Colonic mucosa (tissue), 4 donors: Measurements from ENCODE around the gene SHISA6. TPM values are rescaled to one million over a fixed set of nuclear protein-coding genes. Genes with fewer than 3 reads are reported as not detected.

ENCODE experiments used
- DNase-seq: peaks from one replicate; pipeline ENCODE4 v3.0.0-alpha.2; 2020
- H3K27ac ChIP-seq: fragments of 200-600 bp; one replicate; pipeline ENCODE4 v1.8.0; 2021
- H3K27me3 ChIP-seq: fragments of 200-600 bp; one replicate; pipeline ENCODE4 v1.8.0; 2021
- H3K36me3 ChIP-seq: fragments of 200-600 bp; one replicate; pipeline ENCODE4 v1.8.0; 2021
- H3K4me1 ChIP-seq: fragments of 200-600 bp; one replicate; pipeline ENCODE4 v1.8.0; 2021; ENCODE audit warnings: mild to moderate bottlenecking
- H3K4me3 ChIP-seq: fragments of 200-600 bp; one replicate; pipeline ENCODE4 v1.8.0; 2021
- H3K9ac ChIP-seq, 2 donors: one replicate each; pipeline ENCODE4 v1.7.0; 2013; ENCODE audit warnings: control low read depth in 2 of 2, low read depth in 2 of 2, low read length in 2 of 2
- H3K9me3 ChIP-seq: fragments of 200-600 bp; one replicate; pipeline ENCODE4 v1.8.0; 2021
- intact Hi-C: fragments of 100-400 bp; cut with DNase I; formaldehyde crosslinking; loops from one replicate; pipeline ENCODE4 v1.14.1; 2022
- total RNA-seq, 2 donors: library from RNA; stranded (reverse); fragmentation: NEBNext Ultra II Directional in 1 of 2; extraction: Animal tissue kit (Norgen Biotek cat#: 25700) in 1 of 2; gene quantifications; one replicate each; pipeline ENCODE4 v1.2.1, GENCODE V29; 2021
- TF ChIP-seq, protein P1 (sequence below): fragments of 200-600 bp; IDR thresholded peaks from one replicate; pipeline ENCODE4 v1.8.0; 2022; ENCODE audit warnings: antibody characterized with exemption, mild to moderate bottlenecking
- donor health status: healthy.
- donor health status: DM: no; HTN: no; CAD: no.
- donor health status: DM: no; HTN: no; CAD: no.

The SHISA6 gene
- total RNA-seq, 2 donors from 2014 or later: 0.45 to 0.59 TPM

DNA sequence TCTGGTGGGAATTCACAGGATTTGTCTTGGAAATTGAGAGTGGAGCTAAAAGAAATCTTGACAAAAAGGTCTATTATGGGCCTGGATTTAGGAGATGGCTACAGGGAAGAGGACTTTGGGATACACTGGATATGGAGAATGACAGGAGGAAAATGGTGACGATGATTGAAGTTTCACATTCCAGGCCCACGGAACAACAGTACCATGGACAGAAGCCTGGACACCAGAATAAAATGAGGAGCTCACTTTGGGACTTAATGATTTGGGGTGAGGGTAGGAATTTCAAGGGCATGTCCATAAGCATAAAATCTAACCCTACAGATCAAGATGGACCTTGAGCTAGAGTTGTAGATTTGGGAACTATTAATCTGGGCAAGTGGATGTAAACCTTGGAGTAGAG, 309.4 kb downstream of the SHISA6 start:
- DNase-seq: no peak
- intact Hi-C loops: no loop called here
- no peak overlapping the region for H3K4me3 ChIP-seq
- no peak overlapping the region for H3K27ac ChIP-seq
- H3K9me3 ChIP-seq: no peaks in the 10 kb centered on the region
- no peaks in the 10 kb centered on the region for H3K36me3 ChIP-seq
- no peaks in the 10 kb centered on the region for H3K4me1 ChIP-seq
- TF ChIP-seq, protein P1, sequence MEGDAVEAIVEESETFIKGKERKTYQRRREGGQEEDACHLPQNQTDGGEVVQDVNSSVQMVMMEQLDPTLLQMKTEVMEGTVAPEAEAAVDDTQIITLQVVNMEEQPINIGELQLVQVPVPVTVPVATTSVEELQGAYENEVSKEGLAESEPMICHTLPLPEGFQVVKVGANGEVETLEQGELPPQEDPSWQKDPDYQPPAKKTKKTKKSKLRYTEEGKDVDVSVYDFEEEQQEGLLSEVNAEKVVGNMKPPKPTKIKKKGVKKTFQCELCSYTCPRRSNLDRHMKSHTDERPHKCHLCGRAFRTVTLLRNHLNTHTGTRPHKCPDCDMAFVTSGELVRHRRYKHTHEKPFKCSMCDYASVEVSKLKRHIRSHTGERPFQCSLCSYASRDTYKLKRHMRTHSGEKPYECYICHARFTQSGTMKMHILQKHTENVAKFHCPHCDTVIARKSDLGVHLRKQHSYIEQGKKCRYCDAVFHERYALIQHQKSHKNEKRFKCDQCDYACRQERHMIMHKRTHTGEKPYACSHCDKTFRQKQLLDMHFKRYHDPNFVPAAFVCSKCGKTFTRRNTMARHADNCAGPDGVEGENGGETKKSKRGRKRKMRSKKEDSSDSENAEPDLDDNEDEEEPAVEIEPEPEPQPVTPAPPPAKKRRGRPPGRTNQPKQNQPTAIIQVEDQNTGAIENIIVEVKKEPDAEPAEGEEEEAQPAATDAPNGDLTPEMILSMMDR: no peak
- H3K27me3 ChIP-seq: no peaks in the 10 kb centered on the region
- no peak overlapping the region for H3K9ac ChIP-seq

DNA sequence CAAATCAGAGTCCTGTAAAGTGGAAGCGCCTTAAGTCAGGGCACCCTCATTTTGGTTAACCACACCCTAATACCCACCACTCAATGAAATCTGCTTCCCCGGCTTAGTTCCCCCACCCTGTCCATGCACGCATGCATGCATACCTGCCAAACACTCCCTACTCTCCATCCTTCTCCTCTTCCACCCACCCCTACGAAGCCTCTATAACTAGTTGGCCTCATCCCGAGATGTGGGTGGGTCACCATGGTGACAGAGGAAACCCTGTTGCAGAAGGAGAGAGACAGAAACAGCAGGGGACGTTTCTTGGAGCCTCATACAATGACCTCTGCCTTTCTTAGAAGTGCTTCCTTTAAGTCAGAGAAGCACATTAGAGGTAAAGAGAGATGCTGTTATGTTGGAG, 310.4 kb downstream of the SHISA6 start:
- DNase-seq: no peak
- TF ChIP-seq, protein P1: no peak
- no peaks in the 10 kb centered on the region for H3K27me3 ChIP-seq
- H3K9ac ChIP-seq: no peak overlapping the region
- H3K36me3 ChIP-seq: no peaks in the 10 kb centered on the region
- no peak overlapping the region for H3K27ac ChIP-seq
- no peak overlapping the region for H3K4me3 ChIP-seq
- intact Hi-C loops: no loop called here
- H3K9me3 ChIP-seq: no peaks in the 10 kb centered on the region
- H3K4me1 ChIP-seq: no peaks in the 10 kb centered on the region

DNA sequence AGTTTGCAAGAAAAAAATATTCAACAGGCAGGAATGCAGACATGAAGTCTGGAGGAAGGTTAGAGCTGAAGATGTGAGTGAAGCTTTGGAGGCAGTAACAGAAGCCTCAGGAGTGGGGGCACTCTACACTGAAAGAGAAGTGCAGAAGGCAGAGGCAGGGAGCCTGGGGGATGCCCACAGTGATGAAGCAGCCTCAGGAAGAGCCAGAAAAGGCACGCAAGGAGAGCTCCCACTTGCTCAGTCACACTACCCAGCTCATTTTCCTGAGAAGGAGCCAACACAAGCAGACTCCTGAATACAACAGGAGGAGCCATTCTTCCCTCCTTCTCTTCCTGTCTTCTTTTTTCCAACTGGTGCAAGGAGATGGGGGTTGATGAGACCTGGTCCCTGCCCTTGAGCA, 312.1 kb downstream of the SHISA6 start:
- TF ChIP-seq, protein P1: no peak
- intact Hi-C loops: no loop called here
- Histone ChIP-seq H3K9ac (no peak overlapping the region), H3K4me3 (no peak overlapping the region), H3K27ac (no peak overlapping the region), H3K27me3 (no peaks in the 10 kb centered on the region), H3K4me1 (no peaks in the 10 kb centered on the region), H3K9me3 (no peaks in the 10 kb centered on the region), H3K36me3 (no peaks in the 10 kb centered on the region)
- no peak for DNase-seq

DNA sequence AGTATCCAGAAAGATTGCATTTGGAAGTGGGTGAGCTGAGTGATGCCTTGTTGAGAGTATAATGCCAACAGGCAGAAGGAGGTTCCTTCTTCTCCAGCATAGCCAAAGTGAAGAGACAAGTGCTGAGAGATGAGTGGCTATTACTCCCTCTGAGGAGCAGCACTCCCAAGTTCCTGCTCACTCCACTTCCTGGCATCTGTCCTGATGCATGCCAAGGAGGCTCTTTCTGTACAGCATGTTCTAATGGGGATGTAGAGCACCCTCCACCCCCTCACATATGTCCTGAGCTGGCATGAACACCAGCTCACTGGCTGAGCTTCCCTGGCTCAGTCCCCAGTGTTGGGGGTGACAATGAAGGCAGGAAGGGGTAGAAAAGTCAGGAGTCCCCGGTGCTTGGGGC, 313.0 kb downstream of the SHISA6 start:
- no peaks in the 10 kb centered on the region for H3K27me3 ChIP-seq
- no peak for DNase-seq
- TF ChIP-seq, protein P1: no peak

DNA sequence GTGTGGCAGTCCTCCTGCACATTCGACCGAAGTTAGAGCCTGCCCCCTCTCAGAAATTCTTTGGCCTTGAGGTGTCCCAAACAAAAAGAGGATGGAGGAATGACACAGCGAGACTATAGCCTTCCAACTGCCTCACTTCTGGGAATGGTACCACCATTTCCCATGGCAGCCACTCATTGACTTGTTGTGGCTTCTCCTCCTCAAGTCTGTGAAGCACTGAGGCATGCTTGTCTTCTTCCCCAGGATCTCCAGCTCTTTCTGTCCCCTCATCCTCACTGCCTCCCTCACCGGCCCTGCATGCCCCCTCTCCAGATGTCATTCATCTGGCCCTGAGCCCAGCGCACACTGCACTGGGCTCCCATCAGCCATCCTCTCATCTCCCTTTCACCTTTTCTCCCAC, 313.5 kb downstream of the SHISA6 start:
- TF ChIP-seq, protein P1: no peak
- Histone ChIP-seq H3K9ac (no peak overlapping the region), H3K9me3 (no peaks in the 10 kb centered on the region), H3K4me3 (no peak overlapping the region), H3K27me3 (no peaks in the 10 kb centered on the region), H3K27ac (no peak overlapping the region), H3K36me3 (no peaks in the 10 kb centered on the region), H3K4me1 (no peaks in the 10 kb centered on the region)
- DNase-seq: no peak
- intact Hi-C loops: no loop called here

More for the DNA sequence above, 313.0 kb downstream of the SHISA6 start:
- Histone ChIP-seq H3K36me3 (no peaks in the 10 kb centered on the region), H3K4me1 (no peaks in the 10 kb centered on the region), H3K4me3 (no peak overlapping the region), H3K9me3 (no peaks in the 10 kb centered on the region), H3K9ac (no peak overlapping the region), H3K27ac (no peak overlapping the region)
- intact Hi-C loops: no loop called here

DNA sequence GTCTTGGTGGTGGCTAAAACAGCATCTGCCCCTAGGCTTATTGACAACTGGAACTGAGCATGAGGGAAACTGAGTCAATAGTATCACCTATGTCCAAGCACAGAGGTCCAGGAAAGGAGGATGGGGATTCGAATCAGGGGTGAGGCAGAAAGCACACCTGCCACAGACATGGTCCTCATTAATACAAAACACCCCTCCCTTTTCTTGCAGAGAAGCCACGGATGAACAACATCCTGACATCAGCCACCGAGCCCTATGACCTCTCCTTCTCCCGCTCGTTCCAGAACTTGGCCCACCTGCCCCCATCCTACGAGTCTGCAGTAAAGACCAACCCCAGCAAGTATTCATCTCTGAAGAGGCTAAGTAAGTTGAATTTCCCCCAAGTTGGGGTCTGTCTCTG, 314.5 kb downstream of the SHISA6 start:
- Histone ChIP-seq H3K27me3 (no peaks in the 10 kb centered on the region), H3K27ac (no peak overlapping the region), H3K4me1 (no peaks in the 10 kb centered on the region), H3K9ac (no peak overlapping the region), H3K9me3 (no peaks in the 10 kb centered on the region), H3K4me3 (no peak overlapping the region), H3K36me3 (no peaks in the 10 kb centered on the region)
- peak; percentile 1 for DNase-seq
- intact Hi-C loops: no loop called here
- TF ChIP-seq, protein P1: no peak
